GM12801 (cell line): ENCODE measurements around the gene OXTR.

Experiments used
- CTCF ChIP-seq: IDR thresholded peaks from one replicate; pipeline ENCODE4 v1.5.1; 2011; ENCODE audit warnings: control low read depth; ENCODE audit not compliant: insufficient read length; ENCODE audit errors: extremely low read depth

OXTR gene

GRCh38 chr3:8777978-8778267 is 8.5 kb upstream of the OXTR start:
- no peak for TF ChIP-seq CTCF

GRCh38 chr3:8777201-8777977 is 8.0 kb upstream of the OXTR start:
- no peak for TF ChIP-seq CTCF

DNA sequence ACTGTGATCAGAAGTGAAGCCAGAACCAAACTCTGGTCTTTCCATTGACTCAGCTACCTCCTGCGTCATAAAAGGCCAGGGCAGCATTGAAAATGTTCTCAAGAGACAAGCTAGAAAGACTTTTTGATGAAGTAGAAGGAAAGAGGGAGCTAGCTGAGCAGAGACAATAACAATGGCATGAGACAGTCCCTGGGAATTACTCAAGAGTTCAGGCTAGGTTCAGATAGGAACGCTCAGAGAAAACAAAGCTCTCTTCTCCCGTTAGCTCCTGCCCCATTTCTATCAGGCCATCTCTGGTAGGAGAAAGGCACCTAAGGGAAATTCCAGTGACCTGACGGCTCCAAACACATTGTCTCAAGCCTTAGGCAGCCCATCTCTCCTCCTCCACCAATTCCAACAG is 7.0 kb upstream of the OXTR start:
- no peak for TF ChIP-seq CTCF

GRCh38 chr3:8775602-8776001 is 6.2 kb upstream of the OXTR start:
- no peak for TF ChIP-seq CTCF

GRCh38 chr3:8775181-8775580 is 5.8 kb upstream of the OXTR start:
- TF ChIP-seq CTCF = no peak

- TF ChIP-seq CTCF = no peak
Measured at GRCh38 chr3:8773941-8774542, 4.6 kb upstream of the OXTR start.

GRCh38 chr3:8768364-8769087 is 887 bp downstream of the OXTR start:
- TF ChIP-seq CTCF = no peak
